ENCODE data around the gene ITGAE.

ITGAE gene

DNA sequence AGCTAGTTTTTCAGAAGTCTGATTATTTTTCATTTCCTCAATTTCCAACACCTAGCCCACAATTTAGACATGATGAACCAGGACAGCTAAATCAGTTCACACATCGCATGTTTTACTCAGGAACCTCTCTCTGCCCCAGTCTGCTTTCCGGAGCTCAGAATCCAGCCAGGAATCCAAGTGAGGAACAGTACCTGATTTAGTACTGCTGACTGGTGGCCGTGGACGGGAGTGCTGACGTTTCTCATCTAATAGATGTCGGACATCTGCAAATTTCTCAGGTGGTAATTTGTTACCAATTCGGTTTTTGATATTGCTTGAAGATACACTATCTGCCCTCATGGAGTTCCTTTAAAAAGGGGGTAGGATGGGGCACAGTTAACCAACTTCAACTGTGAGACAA lies 14.9 kb upstream of the ITGAE start:
- no peak for DNase-seq

DNA sequence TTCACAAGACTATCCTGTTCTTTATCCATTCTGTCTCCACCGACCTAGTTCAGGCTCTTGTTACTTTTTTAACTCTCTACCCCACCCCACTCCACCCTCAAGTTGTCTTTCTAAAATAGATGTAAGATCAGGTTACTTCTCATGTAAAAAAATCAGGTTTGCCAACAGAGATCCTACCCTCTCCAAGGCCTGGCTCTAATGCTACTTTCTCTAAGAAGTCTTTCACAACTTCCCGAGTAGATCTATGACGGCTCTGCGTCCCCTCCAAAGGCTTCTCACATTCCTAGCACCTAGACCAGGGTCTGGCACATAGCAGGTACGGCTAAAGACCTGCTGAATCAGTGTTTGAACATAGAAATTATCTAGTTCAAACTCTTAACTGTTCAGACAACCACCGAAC lies 14.1 kb upstream of the ITGAE start:
- DNase-seq = no peak

DNA sequence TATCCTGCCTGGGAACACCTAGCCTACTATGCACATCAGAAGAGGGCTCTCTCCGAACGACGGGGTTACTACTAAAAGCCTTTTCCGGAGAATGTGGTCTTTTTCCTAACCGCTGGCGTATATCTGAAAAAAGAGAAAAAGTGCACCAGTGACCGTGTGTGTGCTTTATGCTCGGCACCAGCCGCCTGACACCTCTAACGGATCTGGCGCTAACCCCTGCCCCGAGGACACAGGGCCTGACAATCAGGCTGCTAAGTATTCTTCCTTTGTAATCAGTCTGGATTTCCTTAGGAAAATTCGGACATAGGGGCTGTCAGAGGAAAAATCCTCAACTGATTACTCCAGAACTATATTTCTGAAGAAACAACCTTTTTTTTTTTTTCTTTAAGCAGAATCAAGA lies 13.4 kb upstream of the ITGAE start:
- no peak for DNase-seq

GRCh38 chr17:3813171-3813570 lies 12.2 kb upstream of the ITGAE start:
- no peak for DNase-seq

- DNase-seq = no peak
Observed at GRCh38 chr17:3812771-3813170, 11.8 kb upstream of the ITGAE start.

DNA sequence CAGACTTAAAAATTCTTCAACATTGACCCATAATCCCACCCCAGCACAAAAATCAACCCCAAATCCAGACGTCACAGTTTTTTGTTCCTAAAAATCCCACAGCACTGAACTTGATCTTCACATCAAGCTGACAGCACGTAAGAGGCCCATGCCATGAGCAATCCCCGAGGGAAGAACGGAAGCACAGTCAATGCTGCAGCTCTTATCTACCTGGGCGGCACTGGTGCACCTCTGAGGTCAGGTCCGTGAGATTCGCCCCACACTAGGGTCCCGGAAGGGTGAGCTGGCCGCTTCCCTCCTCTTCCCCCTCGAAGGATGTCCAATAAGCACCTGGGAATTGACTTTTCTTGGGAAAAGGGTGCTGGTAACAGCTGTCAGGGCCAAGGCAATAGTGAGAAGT lies 11.3 kb upstream of the ITGAE start:
- no peak for DNase-seq

- no peak for DNase-seq
Observed at GRCh38 chr17:3810019-3810418, 9.0 kb upstream of the ITGAE start.

- no peak for DNase-seq
Observed at GRCh38 chr17:3809135-3809534, 8.1 kb upstream of the ITGAE start.

GRCh38 chr17:3808701-3809100 lies 7.7 kb upstream of the ITGAE start:
- no peak for DNase-seq

GRCh38 chr17:3805581-3805980 lies 4.6 kb upstream of the ITGAE start:
- DNase-seq = no peak

- DNase-seq = no peak
Observed at GRCh38 chr17:3804503-3804931, 3.5 kb upstream of the ITGAE start.

DNA sequence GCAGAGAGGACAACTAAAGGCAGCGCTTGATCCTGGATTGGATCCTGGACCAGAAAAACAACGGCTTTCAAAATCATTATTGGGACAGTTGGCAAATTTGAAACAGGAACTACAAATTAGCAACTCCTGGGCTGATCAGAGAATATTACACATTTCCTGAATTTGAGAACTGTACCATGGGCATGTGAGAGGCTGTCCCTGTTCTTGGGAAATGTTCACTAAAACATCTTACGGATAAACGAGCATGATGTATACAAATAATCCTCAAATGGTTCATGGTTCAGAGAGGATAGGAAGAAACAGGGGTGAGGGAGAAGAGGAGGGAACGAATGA lies 2.3 kb upstream of the ITGAE start:
- DNase-seq = no peak

- no peak for DNase-seq
Observed at GRCh38 chr17:3802461-3803307, 1.7 kb upstream of the ITGAE start.

- no peak for DNase-seq
Observed at GRCh38 chr17:3801792-3802191, 804 bp upstream of the ITGAE start.

- DNase-seq = no peak
Observed at GRCh38 chr17:3801347-3801746, 359 bp upstream of the ITGAE start.

GRCh38 chr17:3799181-3799945 lies 1.6 kb downstream of the ITGAE start:
- no peak for DNase-seq

GRCh38 chr17:3798273-3799180 lies 2.5 kb downstream of the ITGAE start:
- DNase-seq = no peak

DNA sequence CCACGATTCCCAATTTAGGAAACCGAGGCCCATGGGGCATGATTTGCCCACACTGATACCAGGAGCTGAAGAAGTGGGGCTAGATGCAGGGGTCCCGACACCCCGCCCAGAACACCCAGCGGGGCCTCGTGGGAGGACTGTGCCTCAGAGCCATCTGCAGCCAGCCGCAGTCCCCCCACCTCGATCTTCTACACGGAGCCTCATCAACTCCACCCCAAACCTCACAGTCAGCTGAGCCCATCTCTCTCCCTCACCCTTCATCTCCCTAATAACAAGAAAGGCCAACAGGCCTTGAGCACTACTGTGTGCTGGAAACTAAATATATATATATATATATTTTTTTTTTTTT lies 4.2 kb downstream of the ITGAE start:
- no peak for DNase-seq

DNA sequence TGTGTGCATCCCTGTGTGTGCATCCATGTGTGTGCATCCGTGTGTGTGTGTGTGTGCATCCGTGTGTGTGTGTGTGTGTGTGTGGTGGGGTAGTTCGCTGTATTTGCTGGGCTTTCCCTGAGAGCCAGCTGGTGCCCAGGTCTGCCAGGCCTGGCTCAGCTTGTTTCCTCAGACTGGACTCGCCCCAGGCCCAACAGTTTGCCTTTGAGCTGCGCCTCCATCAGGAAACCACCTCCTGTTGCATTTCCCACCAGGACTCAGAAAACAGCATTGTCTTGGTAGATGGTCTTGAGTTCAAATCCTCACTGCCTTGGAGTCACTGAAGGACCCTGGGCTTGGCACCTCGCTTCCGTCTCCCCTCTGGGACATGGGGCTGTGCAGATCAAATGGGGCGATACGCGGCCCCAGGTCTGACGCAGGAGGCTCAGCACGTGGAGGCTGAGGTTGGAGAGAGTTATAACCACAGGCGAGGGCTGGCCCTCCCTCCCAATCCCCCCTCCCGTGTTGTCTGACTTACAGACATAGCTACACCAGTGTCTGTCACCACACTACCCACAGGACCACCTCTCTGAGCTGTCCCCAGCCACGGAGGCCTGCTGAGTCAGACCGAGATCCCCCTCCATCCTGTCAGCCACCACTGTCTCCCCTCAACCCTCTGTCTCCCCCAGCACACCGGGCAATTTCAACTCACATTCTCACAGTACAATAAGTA lies 4.7 kb downstream of the ITGAE start:
- DNase-seq = peak; percentile 40 to 55 (median 44)

- DNase-seq = no peak
Observed at GRCh38 chr17:3795390-3796102, 5.4 kb downstream of the ITGAE start.

DNA sequence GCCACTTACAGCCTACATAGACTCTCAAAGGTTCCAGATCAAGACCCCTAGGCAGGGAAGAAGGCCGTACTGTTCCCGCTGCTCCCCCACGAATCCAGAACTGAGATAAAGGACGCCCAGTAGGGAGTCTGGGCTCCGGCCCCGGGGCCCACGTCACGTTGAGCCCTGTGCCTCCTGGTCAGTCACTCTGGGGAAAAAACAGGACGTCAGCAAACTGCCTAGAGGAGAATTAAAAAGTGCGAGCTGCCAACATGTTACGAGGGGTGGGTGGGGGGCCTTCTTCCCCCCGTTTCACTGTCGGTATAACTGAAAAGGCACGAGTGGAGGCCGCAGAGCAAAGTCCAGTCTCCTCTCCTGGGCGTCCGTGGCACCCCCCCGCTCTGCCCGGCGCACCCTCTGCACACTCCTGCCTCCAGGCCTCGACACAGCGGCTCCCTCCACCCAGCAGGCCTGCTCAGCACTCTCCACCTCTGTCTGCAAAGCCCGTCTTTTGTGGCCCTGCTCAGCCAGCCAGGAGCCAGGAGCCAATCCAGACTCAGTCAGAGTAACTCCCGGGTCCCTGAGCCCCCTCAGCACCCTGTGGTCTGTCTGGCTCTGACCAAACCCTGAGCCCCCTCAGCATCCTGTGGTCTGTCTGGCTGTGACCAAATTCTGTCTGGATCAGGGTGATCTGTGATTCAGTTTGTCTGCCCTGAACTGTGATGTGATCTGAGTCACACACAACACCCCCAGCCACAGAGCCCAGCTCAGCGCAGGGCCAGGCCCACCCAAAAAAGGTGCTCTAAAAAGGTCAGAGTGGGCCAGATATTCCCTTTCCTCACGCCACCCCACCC lies 6.2 kb downstream of the ITGAE start:
- DNase-seq = no peak
